HCT116 (cell line): ENCODE data around the gene DNAJB9. TPM values are rescaled to one million over a fixed set of nuclear protein-coding genes. Genes with fewer than 3 reads are reported as not detected.

ENCODE experiments used
- ATAC-seq: fragments of 200-7000 bp; cut with Tn5 transposase; 2 replicates; pipeline ENCODE4 v1.9.1; 2020; ENCODE audit warnings: mild to moderate bottlenecking, moderate library complexity
- BruUV-seq: library from RNA; stranded (reverse); fragments of 400-500 nt; replicated peaks from 2 replicates; lab custom pipeline; 2021; lab: Mats Ljungman, UMichigan
- CTCF ChIA-PET: fragments of 300-600 bp; sonication (Branson Sonifier 250); formaldehyde crosslinking; loops from one replicate; lab custom pipeline; 2021; ENCODE audit warnings: antibody characterized with exemption; lab: Charles Lee
- POLR2A ChIA-PET: fragments of 300-600, 350-600 bp; sonication (Branson Sonifier 250); formaldehyde crosslinking; loops from one replicate; lab custom pipeline; 2021; ENCODE audit warnings: antibody characterized with exemption; lab: Charles Lee
- RAD21 ChIA-PET, 2 experiments: fragments of 300-600 bp; sonication (Branson Sonifier 250); formaldehyde crosslinking; loops; one replicate each; lab custom pipeline; 2023; ENCODE audit warnings: low total read pairs in 2 of 2; ENCODE audit not compliant: uncharacterized antibody in 2 of 2, unreplicated experiment in 2 of 2, low non-redundant PET in 1 of 2; lab: Charles Lee
- DNase-seq: peaks from one replicate; pipeline ENCODE4 v3.0.0-alpha.2; 2010; ENCODE audit warnings: low read depth, low spot score
- H2AFZ ChIP-seq: fragments of 200-600 bp; shearing (Covaris generic), sonication (generic); 2 replicates; pipeline ENCODE4 v1.6.1; 2017; ENCODE audit warnings: low read depth, mixed run types, mixed read lengths, antibody characterized with exemption, low read length; ENCODE audit not compliant: poor library complexity, severe bottlenecking
- H3K27ac ChIP-seq: 2 replicates; pipeline ENCODE4 v1.5.1; 2012; ENCODE audit warnings: low read depth, low read length
- H3K27me3 ChIP-seq: fragments of 200-600 bp; sonication (generic); 2 replicates; pipeline ENCODE4 v1.6.1; 2016; ENCODE audit warnings: mixed run types, low read length, mixed read lengths; ENCODE audit not compliant: insufficient read depth
- H3K36me3 ChIP-seq, 2 experiments: fragments of 200-500 bp in 1 of 2; fragments of 200-600 bp in 1 of 2; sonication (Bioruptor generic) in 1 of 2; sonication (generic) in 1 of 2; 2 replicates each; pipeline versions ENCODE4 v1.5.1 to v1.6.1; 2014 to 2016; ENCODE audit warnings: low read length in 2 of 2, inconsistent platforms in 1 of 2, mixed read lengths in 1 of 2, mixed run types in 1 of 2; ENCODE audit not compliant: insufficient read depth in 2 of 2, control insufficient read depth in 1 of 2
- H3K4me1 ChIP-seq, 2 experiments: fragments of 200-600 bp in 1 of 2; sonication (generic) in 1 of 2; 2 replicates each; pipeline versions ENCODE4 v1.5.1 to v1.6.1; 2012 to 2017; ENCODE audit warnings: low read length in 2 of 2, inconsistent platforms in 1 of 2, mild to moderate bottlenecking in 1 of 2, mixed read lengths in 1 of 2, mixed run types in 1 of 2, moderate library complexity in 1 of 2; ENCODE audit not compliant: insufficient read depth in 2 of 2, control insufficient read depth in 1 of 2
- H3K4me2 ChIP-seq: fragments of 200-600 bp; sonication (generic); 2 replicates; pipeline ENCODE4 v1.6.1; 2017; ENCODE audit warnings: mixed run types, low read length, mixed read lengths
- H3K4me3 ChIP-seq, 2 experiments: fragments of 200-600 bp in 1 of 2; sonication (generic) in 1 of 2; replicated peaks in 1 of 2; 2 replicates each; pipeline ENCODE4 v1.5.1; 2011 to 2016; ENCODE audit warnings: low read length in 2 of 2, control low read depth in 1 of 2, low read depth in 1 of 2, mild to moderate bottlenecking in 1 of 2, mixed read lengths in 1 of 2, mixed run types in 1 of 2
- H3K79me2 ChIP-seq: fragments of 200-600 bp; sonication (generic); 2 replicates; pipeline ENCODE4 v1.6.1; 2017; ENCODE audit warnings: mild to moderate bottlenecking, mixed run types, low read length, moderate library complexity, mixed read lengths; ENCODE audit not compliant: insufficient read depth
- H3K9ac ChIP-seq: fragments of 200-600 bp; sonication (generic); 2 replicates; pipeline ENCODE4 v1.6.1; 2016; ENCODE audit warnings: low read length, mixed read lengths
- H3K9me2 ChIP-seq: fragments of 200-600 bp; sonication (generic), shearing (Covaris generic); 2 replicates; pipeline ENCODE4 v1.6.1; 2017; ENCODE audit warnings: mixed run types, mild to moderate bottlenecking, moderate library complexity; ENCODE audit not compliant: insufficient read depth
- H3K9me3 ChIP-seq, 2 experiments: fragments of 200-500 bp in 1 of 2; fragments of 200-600 bp in 1 of 2; sonication (Bioruptor generic) in 1 of 2; sonication (generic) in 1 of 2; 2 replicates each; pipeline ENCODE4 v1.6.1; 2014 to 2017; ENCODE audit warnings: low read length in 2 of 2, mixed read lengths in 2 of 2, inconsistent platforms in 1 of 2, low read depth in 1 of 2, mild to moderate bottlenecking in 1 of 2, mixed run types in 1 of 2, moderate library complexity in 1 of 2; ENCODE audit not compliant: control insufficient read depth in 1 of 2, insufficient read depth in 1 of 2
- H4K20me1 ChIP-seq: fragments of 200-600 bp; sonication (generic), shearing (Covaris generic); 2 replicates; pipeline ENCODE4 v1.6.1; 2017; ENCODE audit warnings: mixed run types, mild to moderate bottlenecking, moderate library complexity; ENCODE audit not compliant: insufficient read depth
- CBX3 ChIP-seq: IDR thresholded peaks from 2 replicates; pipeline ENCODE4 v1.6.1; 2012; ENCODE audit warnings: low read depth
- CEBPB ChIP-seq: IDR thresholded peaks from 2 replicates; pipeline ENCODE4 v1.6.1; 2012; ENCODE audit warnings: low read depth
- EGR1 ChIP-seq: IDR thresholded peaks from 2 replicates; pipeline ENCODE4 v1.6.1; 2012; ENCODE audit warnings: low read depth
- ELF1 ChIP-seq: IDR thresholded peaks from 2 replicates; pipeline ENCODE4 v1.6.1; 2012; ENCODE audit warnings: low read depth, borderline replicate concordance
- EZH2phosphoT487 ChIP-seq: fragments of 200-600 bp; IDR thresholded peaks from 2 replicates; pipeline ENCODE4 v1.6.1; 2018; ENCODE audit warnings: antibody characterized with exemption, borderline replicate concordance
- FOSL1 ChIP-seq: IDR thresholded peaks from 2 replicates; pipeline ENCODE4 v1.6.1; 2012; ENCODE audit warnings: low read depth
- JUND ChIP-seq: IDR thresholded peaks from 2 replicates; pipeline ENCODE4 v1.6.1; 2012
- POLR2AphosphoS5 ChIP-seq: IDR thresholded peaks from 2 replicates; pipeline ENCODE4 v1.6.1; 2011; ENCODE audit warnings: mild to moderate bottlenecking, low read depth, low read length, moderate library complexity
- RAD21 ChIP-seq: IDR thresholded peaks from 2 replicates; pipeline ENCODE4 v1.6.1; 2012; ENCODE audit warnings: low read depth, mild to moderate bottlenecking
- SIN3A ChIP-seq: IDR thresholded peaks from 2 replicates; pipeline ENCODE4 v1.6.1; 2012; ENCODE audit warnings: low read depth
- SP1 ChIP-seq: IDR thresholded peaks from 2 replicates; pipeline ENCODE4 v1.6.1; 2012; ENCODE audit warnings: low read depth
- SRF ChIP-seq: IDR thresholded peaks from 2 replicates; pipeline ENCODE4 v1.6.1; 2012; ENCODE audit warnings: low read depth
- TCF7L2 ChIP-seq: IDR thresholded peaks from 2 replicates; pipeline ENCODE4 v1.7.0; 2011; ENCODE audit warnings: borderline replicate concordance, inconsistent platforms; ENCODE audit not compliant: insufficient read depth, insufficient read length; ENCODE audit errors: extremely low read depth
- YY1 ChIP-seq: IDR thresholded peaks from 2 replicates; pipeline ENCODE4 v1.6.1; 2011; ENCODE audit warnings: low read length, low read depth, moderate library complexity, mild to moderate bottlenecking; ENCODE audit not compliant: insufficient replicate concordance; ENCODE audit errors: extremely low read depth
- ZFX ChIP-seq: fragments of 450-650 bp; IDR thresholded peaks from 2 replicates; pipeline ENCODE4 v1.6.1; 2017
- ZNF274 ChIP-seq: fragments of 200-500 bp; sonication (Bioruptor generic); IDR thresholded peaks from 2 replicates; pipeline ENCODE4 v1.6.1; 2014; ENCODE audit warnings: mild to moderate bottlenecking, low read depth, low read length, inconsistent platforms
- intact Hi-C: fragments of 100-400 bp; cut with micrococcal nuclease; formaldehyde crosslinking; loops from 2 replicates; pipeline ENCODE4 v1.10.0; 2022
- total RNA-seq: library from RNA; stranded (reverse); gene quantifications from one replicate; pipeline ENCODE4 v1.2.1, GENCODE V29; 2021; ENCODE audit not compliant: unreplicated experiment
- TF ChIP-seq, protein P1 (sequence below), 3 experiments: fragments of 200-600 bp in 1 of 3; sonication (generic) in 1 of 3; IDR thresholded peaks in 2 of 3; conservative IDR thresholded peaks in 1 of 3; 2 replicates each; pipeline ENCODE4 v1.5.1; 2012 to 2017; ENCODE audit warnings: low read depth in 2 of 3, low read length in 2 of 3, antibody characterized with exemption in 1 of 3, borderline replicate concordance in 1 of 3, control low read depth in 1 of 3, mild to moderate bottlenecking in 1 of 3, mixed read lengths in 1 of 3, mixed run types in 1 of 3, moderate library complexity in 1 of 3; ENCODE audit not compliant: insufficient read depth in 1 of 3
- TF ChIP-seq, protein P2 (sequence below): IDR thresholded peaks from 2 replicates; pipeline ENCODE4 v1.6.1; 2011; ENCODE audit warnings: mild to moderate bottlenecking, low read length, moderate library complexity; ENCODE audit not compliant: insufficient replicate concordance; ENCODE audit errors: extremely low read depth
- TF ChIP-seq, protein P3 (sequence below): IDR thresholded peaks from 2 replicates; pipeline ENCODE4 v1.6.1; 2012

The DNAJB9 gene
- total RNA-seq, 1 experiment from 2014 or later: 10.1 TPM

DNA sequence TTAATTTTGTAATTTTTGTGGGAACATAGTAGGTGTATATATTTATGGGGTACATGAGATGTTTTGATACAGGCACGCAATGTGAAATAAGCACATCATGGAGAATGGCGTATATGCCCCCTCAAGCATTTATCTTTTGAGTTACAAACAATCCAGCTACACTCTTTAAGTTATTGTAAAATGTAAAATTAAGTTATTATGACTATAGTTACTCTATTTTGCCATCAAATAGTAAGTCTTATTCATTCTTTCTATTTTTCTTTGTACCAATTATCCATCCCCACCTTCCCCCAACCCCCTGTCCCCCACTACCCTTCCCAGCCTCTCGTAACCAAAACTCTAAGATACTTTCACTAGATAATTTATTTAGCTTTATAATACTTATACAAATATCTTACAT, 36.0 kb upstream of the DNAJB9 start:
- no peaks in the 10 kb centered on the region for H3K4me1 ChIP-seq
- H2AFZ ChIP-seq: no peak overlapping the region
- no peak for ATAC-seq
- H3K27me3 ChIP-seq: no peaks in the 10 kb centered on the region
- ChIA-PET POLR2A (no interaction called here), CTCF (no interaction called here), RAD21 (no interaction called here)
- no peaks in the 10 kb centered on the region for H3K79me2 ChIP-seq
- no peak for TF ChIP-seq EGR1
- TF ChIP-seq TCF7L2: no peak
- no peak for TF ChIP-seq ELF1
- TF ChIP-seq YY1: no peak
- no peak for TF ChIP-seq CEBPB
- TF ChIP-seq EZH2phosphoT487: no peak
- TF ChIP-seq ZFX: no peak
- TF ChIP-seq CBX3: no peak
- TF ChIP-seq, protein P1, sequence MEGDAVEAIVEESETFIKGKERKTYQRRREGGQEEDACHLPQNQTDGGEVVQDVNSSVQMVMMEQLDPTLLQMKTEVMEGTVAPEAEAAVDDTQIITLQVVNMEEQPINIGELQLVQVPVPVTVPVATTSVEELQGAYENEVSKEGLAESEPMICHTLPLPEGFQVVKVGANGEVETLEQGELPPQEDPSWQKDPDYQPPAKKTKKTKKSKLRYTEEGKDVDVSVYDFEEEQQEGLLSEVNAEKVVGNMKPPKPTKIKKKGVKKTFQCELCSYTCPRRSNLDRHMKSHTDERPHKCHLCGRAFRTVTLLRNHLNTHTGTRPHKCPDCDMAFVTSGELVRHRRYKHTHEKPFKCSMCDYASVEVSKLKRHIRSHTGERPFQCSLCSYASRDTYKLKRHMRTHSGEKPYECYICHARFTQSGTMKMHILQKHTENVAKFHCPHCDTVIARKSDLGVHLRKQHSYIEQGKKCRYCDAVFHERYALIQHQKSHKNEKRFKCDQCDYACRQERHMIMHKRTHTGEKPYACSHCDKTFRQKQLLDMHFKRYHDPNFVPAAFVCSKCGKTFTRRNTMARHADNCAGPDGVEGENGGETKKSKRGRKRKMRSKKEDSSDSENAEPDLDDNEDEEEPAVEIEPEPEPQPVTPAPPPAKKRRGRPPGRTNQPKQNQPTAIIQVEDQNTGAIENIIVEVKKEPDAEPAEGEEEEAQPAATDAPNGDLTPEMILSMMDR (IDR thresholded peaks at IDR 0.05 in 2 of 3, conservative IDR thresholded peaks at IDR 0.05 in 1 of 3; ENCODE audit: borderline replicate concordance in 1 of 3, insufficient read depth in 1 of 3, low read depth in 2 of 3, low read length in 2 of 3): no peak
- TF ChIP-seq ZNF274: no peak
- TF ChIP-seq SRF: no peak
- no peak for TF ChIP-seq SIN3A
- TF ChIP-seq, protein P2, sequence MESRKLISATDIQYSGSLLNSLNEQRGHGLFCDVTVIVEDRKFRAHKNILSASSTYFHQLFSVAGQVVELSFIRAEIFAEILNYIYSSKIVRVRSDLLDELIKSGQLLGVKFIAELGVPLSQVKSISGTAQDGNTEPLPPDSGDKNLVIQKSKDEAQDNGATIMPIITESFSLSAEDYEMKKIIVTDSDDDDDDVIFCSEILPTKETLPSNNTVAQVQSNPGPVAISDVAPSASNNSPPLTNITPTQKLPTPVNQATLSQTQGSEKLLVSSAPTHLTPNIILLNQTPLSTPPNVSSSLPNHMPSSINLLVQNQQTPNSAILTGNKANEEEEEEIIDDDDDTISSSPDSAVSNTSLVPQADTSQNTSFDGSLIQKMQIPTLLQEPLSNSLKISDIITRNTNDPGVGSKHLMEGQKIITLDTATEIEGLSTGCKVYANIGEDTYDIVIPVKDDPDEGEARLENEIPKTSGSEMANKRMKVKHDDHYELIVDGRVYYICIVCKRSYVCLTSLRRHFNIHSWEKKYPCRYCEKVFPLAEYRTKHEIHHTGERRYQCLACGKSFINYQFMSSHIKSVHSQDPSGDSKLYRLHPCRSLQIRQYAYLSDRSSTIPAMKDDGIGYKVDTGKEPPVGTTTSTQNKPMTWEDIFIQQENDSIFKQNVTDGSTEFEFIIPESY: no peak
- TF ChIP-seq, protein P3, sequence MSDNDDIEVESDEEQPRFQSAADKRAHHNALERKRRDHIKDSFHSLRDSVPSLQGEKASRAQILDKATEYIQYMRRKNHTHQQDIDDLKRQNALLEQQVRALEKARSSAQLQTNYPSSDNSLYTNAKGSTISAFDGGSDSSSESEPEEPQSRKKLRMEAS: no peak
- TF ChIP-seq JUND: no peak
- TF ChIP-seq POLR2AphosphoS5: no peak
- TF ChIP-seq FOSL1: no peak
- TF ChIP-seq SP1: no peak
- TF ChIP-seq RAD21: no peak
- no TSS peak for BruUV-seq
- H3K27ac ChIP-seq: no peak overlapping the region
- no peak overlapping the region for H3K9ac ChIP-seq
- no peak overlapping the region for H3K4me3 ChIP-seq
- no peaks in the 10 kb centered on the region for H3K36me3 ChIP-seq
- H3K9me3 ChIP-seq: no peaks in the 10 kb centered on the region
- DNase-seq: no peak
- H3K9me2 ChIP-seq: no peaks in the 10 kb centered on the region
- intact Hi-C loops: no loop called here
- H4K20me1 ChIP-seq: no peaks in the 10 kb centered on the region
- no peak overlapping the region for H3K4me2 ChIP-seq
